A673 (cell line): Measurements from ENCODE around the gene P3H3.

Experiments used
- EZH2 ChIP-seq: fragments of 200-600 bp; sonication (generic); IDR thresholded peaks from 2 replicates; pipeline ENCODE4 v1.6.1; 2017; ENCODE audit warnings: borderline replicate concordance, low read depth, mild to moderate bottlenecking, mixed read lengths, antibody characterized with exemption, low read length; ENCODE audit not compliant: poor library complexity, severe bottlenecking
- TF ChIP-seq, protein P1 (sequence below): fragments of 300-800, 200-600 bp; sonication (generic); conservative IDR thresholded peaks from 2 replicates; pipeline ENCODE4 v1.5.1; 2017; ENCODE audit warnings: low read depth, mild to moderate bottlenecking, antibody characterized with exemption, low read length, moderate library complexity, mixed read lengths

DNA sequence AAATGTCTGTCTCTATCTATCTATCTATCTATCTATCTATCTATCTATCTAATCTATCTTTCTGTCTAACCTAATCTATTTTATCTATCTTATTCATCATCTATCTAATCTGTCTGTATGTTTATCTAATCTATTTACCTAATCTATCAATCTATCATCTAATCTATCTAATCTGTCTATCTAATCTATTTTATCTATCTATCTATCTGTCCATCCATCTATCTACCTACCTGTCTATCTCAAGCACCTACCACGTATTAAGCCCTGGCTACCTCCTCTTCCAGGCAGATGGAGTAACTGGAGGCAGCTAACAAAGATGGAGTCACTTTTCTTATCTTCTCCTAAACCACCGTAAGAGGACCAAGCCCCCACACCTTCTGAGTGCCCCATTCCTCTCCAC lies 33.1 kb upstream of the P3H3 start:
- TF ChIP-seq, protein P1, sequence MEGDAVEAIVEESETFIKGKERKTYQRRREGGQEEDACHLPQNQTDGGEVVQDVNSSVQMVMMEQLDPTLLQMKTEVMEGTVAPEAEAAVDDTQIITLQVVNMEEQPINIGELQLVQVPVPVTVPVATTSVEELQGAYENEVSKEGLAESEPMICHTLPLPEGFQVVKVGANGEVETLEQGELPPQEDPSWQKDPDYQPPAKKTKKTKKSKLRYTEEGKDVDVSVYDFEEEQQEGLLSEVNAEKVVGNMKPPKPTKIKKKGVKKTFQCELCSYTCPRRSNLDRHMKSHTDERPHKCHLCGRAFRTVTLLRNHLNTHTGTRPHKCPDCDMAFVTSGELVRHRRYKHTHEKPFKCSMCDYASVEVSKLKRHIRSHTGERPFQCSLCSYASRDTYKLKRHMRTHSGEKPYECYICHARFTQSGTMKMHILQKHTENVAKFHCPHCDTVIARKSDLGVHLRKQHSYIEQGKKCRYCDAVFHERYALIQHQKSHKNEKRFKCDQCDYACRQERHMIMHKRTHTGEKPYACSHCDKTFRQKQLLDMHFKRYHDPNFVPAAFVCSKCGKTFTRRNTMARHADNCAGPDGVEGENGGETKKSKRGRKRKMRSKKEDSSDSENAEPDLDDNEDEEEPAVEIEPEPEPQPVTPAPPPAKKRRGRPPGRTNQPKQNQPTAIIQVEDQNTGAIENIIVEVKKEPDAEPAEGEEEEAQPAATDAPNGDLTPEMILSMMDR = no peak
- TF ChIP-seq EZH2 = no peak
